ENCODE results near the gene B4GALNT4. TPM values are rescaled to one million over a fixed set of nuclear protein-coding genes. Genes with fewer than 3 reads are reported as not detected.

The B4GALNT4 gene
- total and polyA plus RNA-seq, 7 donors = 1.4 to 9.1 (median 5.5) TPM; not detected in 1

DNA sequence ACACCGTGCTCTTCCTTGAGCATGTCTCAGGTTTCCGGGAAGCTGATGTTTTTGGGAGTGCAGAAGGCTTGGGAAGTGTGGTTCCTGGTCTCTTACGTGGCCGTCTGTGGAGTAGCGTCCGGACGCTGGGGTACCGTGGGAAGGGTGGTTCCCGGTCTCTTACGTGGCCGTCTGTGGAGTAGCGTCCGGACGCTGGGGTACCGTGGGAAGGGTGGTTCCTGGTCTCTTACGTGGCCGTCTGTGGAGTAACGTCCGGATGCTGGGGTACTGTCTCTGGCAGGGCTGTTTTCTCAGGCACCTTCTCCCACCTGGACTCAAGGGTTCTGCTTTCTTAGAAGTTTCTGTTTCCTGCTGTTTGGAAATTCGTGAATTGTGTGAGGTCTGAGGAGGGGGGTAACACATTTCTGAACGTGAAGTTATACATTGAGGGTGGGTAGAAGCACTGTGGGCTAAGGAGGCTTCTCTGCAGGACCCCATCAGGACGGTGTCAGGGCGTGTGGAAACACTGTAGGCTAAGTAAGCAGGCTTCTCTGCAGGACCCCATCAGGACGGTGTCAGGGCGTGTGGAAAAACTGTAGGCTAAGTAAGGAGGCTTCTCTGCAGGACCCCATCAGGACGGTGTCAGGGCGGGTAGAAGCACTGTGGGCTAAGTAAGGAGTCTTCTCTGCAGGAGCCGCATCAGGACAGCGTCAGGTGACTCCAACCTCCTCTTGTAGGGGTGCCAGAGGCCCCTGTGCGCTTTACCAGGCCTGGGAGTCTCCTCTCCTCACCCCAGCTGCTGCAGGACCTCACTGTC is 43.3 kb upstream of the B4GALNT4 start:
- no peaks in the 10 kb centered on the region for H3K36me3 ChIP-seq
- H3K9me3 ChIP-seq = no peaks in the 10 kb centered on the region
- peak overlapping the region; percentile 87 to 95 (median 90) for H3K27ac ChIP-seq
- intact Hi-C loops (cut with DNase I) = loop anchor here (1.0 kb wide), 1 partner anchor 27 kb away; no protein-coding TSS in a partner anchor
- H3K4me1 ChIP-seq = peaks cover 0 to 58% (median 39%) of the 10 kb centered on the region in 4 donors
- H3K27me3 ChIP-seq = no peaks in the 10 kb centered on the region
- WGBS, 2 donors = 86 to 88% methylated on average over 30 of the region's 30 CpGs
- H3K4me3 ChIP-seq = no peak overlapping the region
- peak; percentile 67 for DNase-seq
- no peak for TF ChIP-seq POLR2AphosphoS5 (IDR thresholded peaks at IDR 0.05)
- TF ChIP-seq EP300 (IDR thresholded peaks at IDR 0.05) = no peak
- TF ChIP-seq, protein P1, sequence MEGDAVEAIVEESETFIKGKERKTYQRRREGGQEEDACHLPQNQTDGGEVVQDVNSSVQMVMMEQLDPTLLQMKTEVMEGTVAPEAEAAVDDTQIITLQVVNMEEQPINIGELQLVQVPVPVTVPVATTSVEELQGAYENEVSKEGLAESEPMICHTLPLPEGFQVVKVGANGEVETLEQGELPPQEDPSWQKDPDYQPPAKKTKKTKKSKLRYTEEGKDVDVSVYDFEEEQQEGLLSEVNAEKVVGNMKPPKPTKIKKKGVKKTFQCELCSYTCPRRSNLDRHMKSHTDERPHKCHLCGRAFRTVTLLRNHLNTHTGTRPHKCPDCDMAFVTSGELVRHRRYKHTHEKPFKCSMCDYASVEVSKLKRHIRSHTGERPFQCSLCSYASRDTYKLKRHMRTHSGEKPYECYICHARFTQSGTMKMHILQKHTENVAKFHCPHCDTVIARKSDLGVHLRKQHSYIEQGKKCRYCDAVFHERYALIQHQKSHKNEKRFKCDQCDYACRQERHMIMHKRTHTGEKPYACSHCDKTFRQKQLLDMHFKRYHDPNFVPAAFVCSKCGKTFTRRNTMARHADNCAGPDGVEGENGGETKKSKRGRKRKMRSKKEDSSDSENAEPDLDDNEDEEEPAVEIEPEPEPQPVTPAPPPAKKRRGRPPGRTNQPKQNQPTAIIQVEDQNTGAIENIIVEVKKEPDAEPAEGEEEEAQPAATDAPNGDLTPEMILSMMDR (IDR thresholded peaks at IDR 0.05) = no peak
- TF ChIP-seq POLR2A (IDR thresholded peaks at IDR 0.05) = no peak

DNA sequence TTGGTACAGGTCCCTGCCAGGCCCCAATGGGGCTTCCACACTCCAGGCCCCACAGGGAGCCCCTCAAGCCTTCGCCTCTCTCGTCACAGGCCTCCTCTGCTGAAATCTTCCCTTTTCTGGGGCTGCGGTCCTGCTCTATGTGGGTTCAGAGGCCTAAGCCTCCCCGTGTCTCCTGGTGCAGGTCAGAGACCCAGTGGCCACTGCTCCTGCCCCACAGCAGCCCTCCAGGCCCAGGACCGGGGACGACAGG is 42.8 kb upstream of the B4GALNT4 start:
- Histone ChIP-seq H3K9me3 (no peaks in the 10 kb centered on the region), H3K27ac (peak overlapping the region; percentile 87 to 95 (median 90)), H3K36me3 (no peaks in the 10 kb centered on the region), H3K4me1 (peaks cover 0 to 58% (median 38%) of the 10 kb centered on the region in 4 donors), H3K4me3 (no peak overlapping the region), H3K27me3 (no peaks in the 10 kb centered on the region)
- no peak for TF ChIP-seq POLR2AphosphoS5 (IDR thresholded peaks at IDR 0.05)
- TF ChIP-seq EP300 (IDR thresholded peaks at IDR 0.05) = no peak
- TF ChIP-seq POLR2A (IDR thresholded peaks at IDR 0.05) = no peak
- TF ChIP-seq, protein P1 (IDR thresholded peaks at IDR 0.05) = no peak
- no peak for DNase-seq
- WGBS, 2 donors = 59 to 84% methylated on average over 6 of the region's 6 CpGs
- intact Hi-C loops (cut with DNase I) = loop anchor here (1.0 kb wide), 1 partner anchor 27 kb away; no protein-coding TSS in a partner anchor

DNA sequence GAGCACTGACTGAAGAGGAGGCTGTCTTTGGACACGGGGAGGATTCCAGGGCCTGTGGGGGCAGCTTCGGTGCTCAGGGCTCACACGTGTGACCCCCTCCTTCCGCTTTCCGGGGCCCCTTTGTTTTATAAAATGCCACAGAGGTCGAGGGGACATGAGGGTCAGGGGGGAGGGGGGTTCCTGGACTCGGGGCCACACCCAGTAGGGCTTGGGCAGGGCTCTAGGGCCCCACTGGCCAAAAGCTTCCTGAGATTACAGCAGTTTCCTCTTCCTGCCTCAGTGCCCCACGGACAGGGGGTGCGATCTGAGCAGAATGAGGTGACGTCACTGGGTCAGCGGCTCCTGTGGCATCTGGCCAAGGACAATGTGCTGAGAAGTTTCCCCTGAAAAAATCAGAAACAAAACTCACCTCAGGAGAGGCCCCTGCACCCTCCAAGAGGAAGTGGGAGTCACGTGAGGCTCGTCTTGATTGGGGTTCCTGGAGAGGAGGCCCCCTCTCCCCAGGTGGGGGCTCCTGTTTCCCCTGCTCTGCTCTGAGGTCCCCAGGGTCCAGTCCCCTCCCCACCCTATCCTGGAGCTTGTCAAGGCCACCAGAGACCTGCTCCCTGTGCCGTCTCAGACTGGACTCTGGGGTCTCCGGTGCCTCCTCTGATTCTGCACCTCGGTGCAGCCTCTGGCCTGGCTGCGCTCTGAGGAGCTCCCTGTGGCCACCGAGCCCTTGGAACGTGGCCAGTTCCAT is 42.3 kb upstream of the B4GALNT4 start:
- peak; percentile 93 for DNase-seq
- no peaks in the 10 kb centered on the region for H3K27me3 ChIP-seq
- H3K9me3 ChIP-seq = no peaks in the 10 kb centered on the region
- WGBS, 2 donors = 19 to 34% methylated on average over 19 of the region's 19 CpGs
- no peak for TF ChIP-seq POLR2A (IDR thresholded peaks at IDR 0.05)
- no peak for TF ChIP-seq EP300 (IDR thresholded peaks at IDR 0.05)
- TF ChIP-seq, protein P1 (IDR thresholded peaks at IDR 0.05) = no peak
- TF ChIP-seq POLR2AphosphoS5 (IDR thresholded peaks at IDR 0.05) = peak; percentile 13 to 61 (median 43)
- no peak overlapping the region for H3K4me3 ChIP-seq
- intact Hi-C loops (cut with DNase I) = loop anchor here (1.0 kb wide), 1 partner anchor 26 kb away; no protein-coding TSS in a partner anchor
- H3K4me1 ChIP-seq = peaks cover 0 to 58% (median 38%) of the 10 kb centered on the region in 4 donors
- H3K36me3 ChIP-seq = no peaks in the 10 kb centered on the region
- H3K27ac ChIP-seq = peak overlapping the region; percentile 87 to 95 (median 90)

DNA sequence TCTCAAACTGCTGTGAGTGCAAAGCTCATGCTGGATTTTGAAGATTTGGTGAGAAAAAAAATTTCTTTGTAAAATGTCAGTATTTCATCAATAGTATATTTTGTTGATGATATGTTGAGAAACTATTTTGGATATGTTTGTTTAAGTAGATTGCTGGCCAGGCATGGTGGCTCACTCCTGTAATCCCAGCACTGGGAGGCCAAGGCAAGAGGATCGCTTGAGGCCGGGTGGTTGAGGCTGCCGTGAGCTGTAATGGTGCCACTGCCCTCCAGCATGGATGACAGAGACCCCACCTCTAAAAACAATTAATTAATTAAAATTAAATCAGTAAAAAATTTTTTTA is 41.7 kb upstream of the B4GALNT4 start:
- no peak for TF ChIP-seq POLR2AphosphoS5 (IDR thresholded peaks at IDR 0.05)
- no peak for TF ChIP-seq EP300 (IDR thresholded peaks at IDR 0.05)
- TF ChIP-seq, protein P1 (IDR thresholded peaks at IDR 0.05) = no peak
- no peak for TF ChIP-seq POLR2A (IDR thresholded peaks at IDR 0.05)
- no peaks in the 10 kb centered on the region for H3K27me3 ChIP-seq
- H3K36me3 ChIP-seq = no peaks in the 10 kb centered on the region
- 96 to 97% methylated on average over 3 of the region's 3 CpGs for WGBS, 2 donors
- H3K27ac ChIP-seq = peak overlapping the region; percentile 87 to 95 (median 90)
- no peak for DNase-seq
- H3K9me3 ChIP-seq = no peaks in the 10 kb centered on the region
- intact Hi-C loops (cut with DNase I) = no loop called here
- no peak overlapping the region for H3K4me3 ChIP-seq
- H3K4me1 ChIP-seq = peaks cover 0 to 56% (median 38%) of the 10 kb centered on the region in 4 donors
